Measurements from ENCODE around the gene FYTTD1. TPM values are rescaled to one million over a fixed set of nuclear protein-coding genes. Genes with fewer than 3 reads are reported as not detected.

The FYTTD1 gene
- total RNA-seq, 3 donors from 2014 or later, result 56.5 to 61.6 (median 56.7) TPM

DNA sequence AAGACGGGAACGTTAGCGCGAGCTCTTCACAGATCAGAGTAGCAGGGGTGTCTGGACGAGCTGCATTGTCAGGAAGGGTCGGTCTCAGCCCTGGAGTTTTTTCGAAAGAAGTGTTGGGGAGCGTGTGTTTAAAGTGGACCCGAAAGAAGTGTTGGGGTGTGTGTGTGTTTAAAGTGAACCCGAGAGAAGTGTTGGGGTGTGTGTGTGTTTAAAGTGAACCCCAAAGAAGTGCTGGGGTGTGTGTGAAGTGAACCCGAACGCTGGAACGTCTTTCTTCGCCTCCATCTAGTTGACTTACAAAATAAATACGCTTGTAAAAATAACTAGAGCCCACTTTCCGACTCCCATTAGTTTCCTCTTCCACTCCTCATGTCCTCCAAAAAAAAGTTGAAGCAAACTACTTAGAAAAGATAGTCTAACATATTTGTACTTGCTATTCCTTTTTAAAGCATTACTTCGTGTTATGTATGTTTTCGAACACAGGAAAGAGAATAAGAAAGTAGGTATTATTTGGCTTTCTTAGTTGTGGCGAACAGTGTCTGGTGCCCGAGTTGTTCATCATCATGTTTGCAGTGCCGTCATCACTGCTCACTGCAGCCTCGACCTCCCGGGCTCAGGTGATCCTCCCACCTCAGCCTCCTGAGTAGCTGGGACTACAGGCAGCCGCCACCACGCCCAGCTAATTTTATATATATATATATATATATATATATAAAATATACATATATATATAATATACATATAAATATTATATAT, 42.4 kb downstream of the FYTTD1 start:
- Histone ChIP-seq H3K9me3 (no peaks in the 10 kb centered on the region), H3K4me1 (no peaks in the 10 kb centered on the region), H3K36me3 (no peaks in the 10 kb centered on the region), H3K27ac (peak overlapping the region; percentile 98), H3K27me3 (no peaks in the 10 kb centered on the region), H3K4me3 (peak overlapping the region; percentile 79 to 98 (median 97))
- DNase-seq (ENCODE audit: low spot score in 2 of 2), result no peak
- TF ChIP-seq, protein P1, sequence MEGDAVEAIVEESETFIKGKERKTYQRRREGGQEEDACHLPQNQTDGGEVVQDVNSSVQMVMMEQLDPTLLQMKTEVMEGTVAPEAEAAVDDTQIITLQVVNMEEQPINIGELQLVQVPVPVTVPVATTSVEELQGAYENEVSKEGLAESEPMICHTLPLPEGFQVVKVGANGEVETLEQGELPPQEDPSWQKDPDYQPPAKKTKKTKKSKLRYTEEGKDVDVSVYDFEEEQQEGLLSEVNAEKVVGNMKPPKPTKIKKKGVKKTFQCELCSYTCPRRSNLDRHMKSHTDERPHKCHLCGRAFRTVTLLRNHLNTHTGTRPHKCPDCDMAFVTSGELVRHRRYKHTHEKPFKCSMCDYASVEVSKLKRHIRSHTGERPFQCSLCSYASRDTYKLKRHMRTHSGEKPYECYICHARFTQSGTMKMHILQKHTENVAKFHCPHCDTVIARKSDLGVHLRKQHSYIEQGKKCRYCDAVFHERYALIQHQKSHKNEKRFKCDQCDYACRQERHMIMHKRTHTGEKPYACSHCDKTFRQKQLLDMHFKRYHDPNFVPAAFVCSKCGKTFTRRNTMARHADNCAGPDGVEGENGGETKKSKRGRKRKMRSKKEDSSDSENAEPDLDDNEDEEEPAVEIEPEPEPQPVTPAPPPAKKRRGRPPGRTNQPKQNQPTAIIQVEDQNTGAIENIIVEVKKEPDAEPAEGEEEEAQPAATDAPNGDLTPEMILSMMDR (IDR thresholded peaks at IDR 0.05), result no peak
- intact Hi-C loops (cut with DNase I; ENCODE audit: low total_unique reads), result no loop called here

DNA sequence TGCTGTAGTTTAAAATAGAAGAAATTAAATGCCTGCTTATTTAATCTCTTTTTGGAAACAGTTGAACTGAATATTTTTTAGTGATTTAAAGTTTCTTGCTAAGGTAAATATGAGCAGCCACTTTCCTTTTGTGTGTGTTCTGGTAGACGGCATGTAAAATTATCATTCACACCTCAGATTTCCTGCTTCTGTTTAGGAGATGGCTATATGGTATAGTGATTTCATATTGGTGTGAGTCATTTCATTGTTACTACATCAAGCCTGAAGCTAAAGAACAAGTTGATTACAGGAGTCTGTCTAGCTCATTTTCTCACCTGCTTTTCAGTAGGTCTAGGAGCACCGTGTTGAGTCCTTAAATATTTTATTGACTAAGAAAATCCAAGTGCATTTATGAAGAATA, 43.6 kb downstream of the FYTTD1 start:
- no peaks in the 10 kb centered on the region for H3K9me3 ChIP-seq
- H3K36me3 ChIP-seq, result no peaks in the 10 kb centered on the region
- TF ChIP-seq, protein P1 (IDR thresholded peaks at IDR 0.05), result no peak
- TF ChIP-seq POLR2A (IDR thresholded peaks at IDR 0.05), result no peak
- TF ChIP-seq POLR2AphosphoS5 (IDR thresholded peaks at IDR 0.05), result no peak
- peak overlapping the region in 1 of 3 donors; percentile 24 for H3K4me3 ChIP-seq
- intact Hi-C loops (cut with DNase I; ENCODE audit: low total_unique reads), result no loop called here
- H3K27me3 ChIP-seq, result no peaks in the 10 kb centered on the region
- H3K27ac ChIP-seq, result no peak overlapping the region
- DNase-seq (ENCODE audit: low spot score in 2 of 2), result no peak
- no peaks in the 10 kb centered on the region for H3K4me1 ChIP-seq

DNA sequence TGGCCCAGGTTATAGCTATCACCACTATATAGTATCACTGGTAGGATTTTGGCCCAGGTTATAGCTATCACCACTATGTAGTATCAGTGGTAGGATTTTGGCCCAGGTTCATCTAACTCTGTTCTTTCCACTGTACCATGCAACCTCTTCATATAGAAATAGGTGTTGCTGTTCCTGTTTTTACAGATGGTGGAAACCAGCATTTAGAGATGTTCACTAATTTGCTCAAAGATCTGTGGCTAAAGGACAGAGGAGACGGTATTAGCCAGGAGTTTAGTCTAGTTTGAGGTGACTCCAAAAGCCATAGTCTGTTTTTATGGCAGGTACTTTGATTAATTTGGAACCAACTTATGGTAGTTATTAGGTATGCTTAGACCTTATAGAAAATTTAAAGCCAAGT, 44.4 kb downstream of the FYTTD1 start:
- DNase-seq (ENCODE audit: low spot score in 2 of 2), result no peak
- Histone ChIP-seq H3K4me1 (no peaks in the 10 kb centered on the region), H3K9me3 (no peaks in the 10 kb centered on the region), H3K27ac (no peak overlapping the region), H3K36me3 (no peaks in the 10 kb centered on the region), H3K27me3 (no peaks in the 10 kb centered on the region), H3K4me3 (no peak overlapping the region)
- TF ChIP-seq, protein P1 (IDR thresholded peaks at IDR 0.05), result no peak
- TF ChIP-seq POLR2A (IDR thresholded peaks at IDR 0.05) (no peak), POLR2AphosphoS5 (IDR thresholded peaks at IDR 0.05) (no peak)
- intact Hi-C loops (cut with DNase I; ENCODE audit: low total_unique reads), result no loop called here

DNA sequence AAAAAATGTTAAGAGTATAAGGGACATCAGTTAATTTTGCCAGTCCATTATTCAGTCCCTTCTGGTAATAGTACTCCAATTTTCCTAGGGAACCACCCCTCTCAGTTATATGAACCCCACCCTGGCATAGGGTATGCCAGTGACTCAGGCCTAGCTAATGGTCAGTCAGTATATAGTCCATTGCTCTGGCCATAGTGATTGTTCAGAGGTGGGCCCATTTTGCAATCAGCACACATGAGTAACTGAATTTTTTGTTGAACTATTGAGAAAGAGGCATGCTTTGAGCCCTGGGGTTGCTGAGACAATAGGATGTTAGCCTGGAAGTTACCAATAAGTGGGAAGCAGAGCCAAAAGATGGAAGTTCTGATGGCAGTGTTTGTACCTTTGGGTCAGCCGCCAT, 45.5 kb downstream of the FYTTD1 start:
- Histone ChIP-seq H3K4me1 (no peaks in the 10 kb centered on the region), H3K36me3 (no peaks in the 10 kb centered on the region), H3K27ac (no peak overlapping the region), H3K4me3 (no peak overlapping the region), H3K9me3 (no peaks in the 10 kb centered on the region), H3K27me3 (no peaks in the 10 kb centered on the region)
- intact Hi-C loops (cut with DNase I; ENCODE audit: low total_unique reads), result no loop called here
- TF ChIP-seq, protein P1 (IDR thresholded peaks at IDR 0.05), result no peak
- TF ChIP-seq POLR2AphosphoS5 (IDR thresholded peaks at IDR 0.05) (no peak), POLR2A (IDR thresholded peaks at IDR 0.05) (no peak)
- no peak for DNase-seq (ENCODE audit: low spot score in 2 of 2)

DNA sequence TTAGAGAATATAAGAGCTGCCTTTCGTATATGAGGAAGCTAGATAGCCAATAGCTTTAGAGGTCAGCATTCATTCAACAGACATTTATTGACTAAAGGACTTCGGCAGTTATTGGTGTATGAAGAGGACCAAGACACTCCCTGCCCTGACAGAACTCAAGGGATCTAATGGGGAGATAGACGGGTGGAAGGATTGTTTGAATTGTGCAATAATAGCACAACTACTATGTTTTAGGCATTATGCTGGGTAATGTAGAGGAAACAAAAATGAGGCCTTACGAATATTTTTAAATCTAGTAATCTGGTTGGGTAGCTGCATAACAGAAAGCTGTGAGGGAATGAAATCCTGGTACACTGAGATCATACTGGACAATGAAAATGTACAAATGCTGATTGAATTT, 46.4 kb downstream of the FYTTD1 start:
- no peaks in the 10 kb centered on the region for H3K27me3 ChIP-seq
- H3K4me1 ChIP-seq, result no peaks in the 10 kb centered on the region
- TF ChIP-seq POLR2A (IDR thresholded peaks at IDR 0.05) (no peak), POLR2AphosphoS5 (IDR thresholded peaks at IDR 0.05) (no peak)
- TF ChIP-seq, protein P1 (IDR thresholded peaks at IDR 0.05), result no peak
- no peak for DNase-seq (ENCODE audit: low spot score in 2 of 2)
- H3K36me3 ChIP-seq, result no peaks in the 10 kb centered on the region
- H3K27ac ChIP-seq, result no peak overlapping the region
- intact Hi-C loops (cut with DNase I; ENCODE audit: low total_unique reads), result no loop called here
- no peaks in the 10 kb centered on the region for H3K9me3 ChIP-seq
- no peak overlapping the region for H3K4me3 ChIP-seq
